Upper lobe of left lung (tissue), 6 donors: ENCODE data around the gene FDX2. TPM values are rescaled to one million over a fixed set of nuclear protein-coding genes. Genes with fewer than 3 reads are reported as not detected.
"Not testable (repeated sequence)": the region's sequence is repeated elsewhere in the genome, so short reads cannot be mapped to it uniquely, and the experiment has no call there.

Experiments used
- ATAC-seq, 2 donors: fragments of 200-7000 bp; cut with Tn5 transposase; one replicate each; pipeline ENCODE4 v1.9.1; 2022; ENCODE audit warnings: mild to moderate bottlenecking in 2 of 2, moderate library complexity in 2 of 2; ENCODE audit not compliant: low FRiP score in 2 of 2
- DNase-seq, 2 donors: peaks; one replicate each; pipeline ENCODE4 v3.0.0-alpha.2; 2019 to 2020
- H3K27ac ChIP-seq, 4 donors: fragments of 200-600 bp; sonication (generic); one replicate each; pipeline ENCODE4 v1.5.1; 2016 to 2019
- H3K27me3 ChIP-seq, 4 donors: fragments of 200-600 bp; sonication (generic); one replicate each; pipeline ENCODE4 v1.5.1; 2017 to 2019
- H3K36me3 ChIP-seq, 4 donors: fragments of 200-600 bp; sonication (generic); one replicate each; pipeline ENCODE4 v1.5.1; 2016 to 2019
- H3K4me1 ChIP-seq, 4 donors: fragments of 200-600 bp; sonication (generic); one replicate each; pipeline ENCODE4 v1.5.1; 2018 to 2019
- H3K4me3 ChIP-seq, 4 donors: fragments of 200-600 bp; sonication (generic); one replicate each; pipeline ENCODE4 v1.5.1; 2017 to 2019; ENCODE audit warnings: mild to moderate bottlenecking in 2 of 4, moderate library complexity in 1 of 4
- H3K9me3 ChIP-seq, 4 donors: fragments of 200-600 bp; sonication (generic); one replicate each; pipeline ENCODE4 v1.5.1; 2018 to 2019
- EP300 ChIP-seq, 4 donors: sonication (generic); formaldehyde crosslinking; IDR thresholded peaks; one replicate each; pipeline ENCODE4 v1.5.1; 2017; ENCODE audit warnings: antibody characterized with exemption in 4 of 4, control low read depth in 2 of 4
- POLR2A ChIP-seq, 4 donors: fragments of 450-650 bp; IDR thresholded peaks; one replicate each; pipeline ENCODE4 v1.5.1; 2016 to 2017; ENCODE audit warnings: antibody characterized with exemption in 4 of 4, mild to moderate bottlenecking in 2 of 4
- POLR2AphosphoS5 ChIP-seq, 2 donors: sonication (generic); formaldehyde crosslinking; IDR thresholded peaks; one replicate each; pipeline ENCODE4 v1.5.1; 2017; ENCODE audit warnings: antibody characterized with exemption in 2 of 2
- WGBS, 2 donors: methylation state at CpG; one replicate each; pipeline ENCODE4 v1.1.5; 2017 to 2018; 5-methylcytosine and 5-hydroxymethylcytosine counted together
- total RNA-seq, 6 donors: library from RNA; depleted of rRNA in 4 of 6; stranded (reverse); fragments of >200 nt in 4 of 6; gene quantifications; one replicate each; pipeline versions ENCODE4 v1.1.0 to v1.2.1, GENCODE V29; 2016 to 2021
- TF ChIP-seq, protein P1 (sequence below), 6 experiments: fragments of 450-650 bp in 4 of 6; fragments of 200-600 bp in 2 of 6; sonication (generic) in 2 of 6; IDR thresholded peaks; one replicate each; pipeline ENCODE4 v1.5.1; 2016 to 2019; ENCODE audit warnings: antibody characterized with exemption in 6 of 6
- donor health status: DM: no; HTN: no; CAD: no; lungs with moderate emphysema.
- donor health status: DM: no; HTN: yes; CAD: no; lungs with severe emphysema.

FDX2 gene
- total RNA-seq, 6 donors from 2014 or later, result 16.6 to 27.5 (median 26.0) TPM

DNA sequence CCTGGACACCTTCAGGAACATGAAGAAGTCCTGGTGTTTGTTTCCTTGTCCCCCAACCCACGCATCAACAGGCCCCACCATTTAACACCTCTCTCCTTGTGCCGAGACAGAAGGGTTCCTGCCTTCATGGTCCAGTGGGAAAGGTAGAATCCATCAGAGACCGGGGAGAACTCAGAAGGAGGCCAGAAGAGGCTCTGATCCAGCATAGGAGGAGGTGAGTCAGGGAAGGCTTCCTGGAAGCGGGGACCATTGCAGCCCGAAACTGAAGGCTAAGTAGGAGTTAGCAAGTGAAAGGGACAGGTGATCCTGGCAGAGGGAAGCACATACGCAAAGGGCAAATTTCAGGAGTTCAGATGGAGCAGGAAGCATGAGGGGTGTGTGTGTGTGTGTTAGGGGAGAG, 23.1 kb upstream of the FDX2 start:
- Histone ChIP-seq H3K36me3 (no peaks in the 10 kb centered on the region), H3K4me1 (peaks cover 6 to 26% (median 10%) of the 10 kb centered on the region in 4 donors), H3K4me3 (peak overlapping the region in 3 of 4 donors; percentile 9 to 42 (median 36)), H3K9me3 (no peaks in the 10 kb centered on the region), H3K27ac (peak overlapping the region; percentile 18 to 82 (median 73)), H3K27me3 (no peaks in the 10 kb centered on the region)
- ATAC-seq (no peak), DNase-seq (no peak)
- WGBS, 2 donors, result 80 to 82% methylated on average over 6 of the region's 6 CpGs
- TF ChIP-seq POLR2AphosphoS5 (IDR thresholded peaks at IDR 0.05) (no peak), EP300 (IDR thresholded peaks at IDR 0.05) (no peak), POLR2A (IDR thresholded peaks at IDR 0.05) (no peak)
- TF ChIP-seq, protein P1, sequence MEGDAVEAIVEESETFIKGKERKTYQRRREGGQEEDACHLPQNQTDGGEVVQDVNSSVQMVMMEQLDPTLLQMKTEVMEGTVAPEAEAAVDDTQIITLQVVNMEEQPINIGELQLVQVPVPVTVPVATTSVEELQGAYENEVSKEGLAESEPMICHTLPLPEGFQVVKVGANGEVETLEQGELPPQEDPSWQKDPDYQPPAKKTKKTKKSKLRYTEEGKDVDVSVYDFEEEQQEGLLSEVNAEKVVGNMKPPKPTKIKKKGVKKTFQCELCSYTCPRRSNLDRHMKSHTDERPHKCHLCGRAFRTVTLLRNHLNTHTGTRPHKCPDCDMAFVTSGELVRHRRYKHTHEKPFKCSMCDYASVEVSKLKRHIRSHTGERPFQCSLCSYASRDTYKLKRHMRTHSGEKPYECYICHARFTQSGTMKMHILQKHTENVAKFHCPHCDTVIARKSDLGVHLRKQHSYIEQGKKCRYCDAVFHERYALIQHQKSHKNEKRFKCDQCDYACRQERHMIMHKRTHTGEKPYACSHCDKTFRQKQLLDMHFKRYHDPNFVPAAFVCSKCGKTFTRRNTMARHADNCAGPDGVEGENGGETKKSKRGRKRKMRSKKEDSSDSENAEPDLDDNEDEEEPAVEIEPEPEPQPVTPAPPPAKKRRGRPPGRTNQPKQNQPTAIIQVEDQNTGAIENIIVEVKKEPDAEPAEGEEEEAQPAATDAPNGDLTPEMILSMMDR (IDR thresholded peaks at IDR 0.05), result no peak

DNA sequence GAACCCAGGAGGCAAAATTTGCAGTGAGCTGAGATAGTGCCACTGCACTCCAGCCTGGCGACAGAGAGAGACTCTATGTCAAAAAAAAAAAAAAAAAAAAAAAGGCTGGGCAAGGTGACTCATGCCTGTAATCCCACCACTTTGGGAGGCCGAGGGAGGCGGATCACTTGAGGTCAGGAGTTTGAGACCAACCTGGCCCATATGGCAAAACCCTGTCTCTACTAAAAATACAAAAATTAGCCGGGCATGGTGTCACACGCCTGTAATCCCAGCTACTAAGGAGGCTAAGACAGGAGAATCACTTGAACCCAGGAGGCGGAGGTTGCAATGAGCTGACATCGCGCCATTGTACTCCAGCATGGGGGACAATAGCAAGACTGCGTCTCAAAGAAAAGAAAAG, 20.9 kb upstream of the FDX2 start:
- 90 to 97% methylated on average over 9 of the region's 9 CpGs for WGBS, 2 donors
- ATAC-seq, H3K4me3 ChIP-seq, DNase-seq, H3K36me3 ChIP-seq, H3K27me3 ChIP-seq, H3K9me3 ChIP-seq, H3K27ac ChIP-seq: not testable (repeated sequence)
- peaks cover 20 to 43% (median 25%) of the 10 kb centered on the region in 4 donors for H3K4me1 ChIP-seq

DNA sequence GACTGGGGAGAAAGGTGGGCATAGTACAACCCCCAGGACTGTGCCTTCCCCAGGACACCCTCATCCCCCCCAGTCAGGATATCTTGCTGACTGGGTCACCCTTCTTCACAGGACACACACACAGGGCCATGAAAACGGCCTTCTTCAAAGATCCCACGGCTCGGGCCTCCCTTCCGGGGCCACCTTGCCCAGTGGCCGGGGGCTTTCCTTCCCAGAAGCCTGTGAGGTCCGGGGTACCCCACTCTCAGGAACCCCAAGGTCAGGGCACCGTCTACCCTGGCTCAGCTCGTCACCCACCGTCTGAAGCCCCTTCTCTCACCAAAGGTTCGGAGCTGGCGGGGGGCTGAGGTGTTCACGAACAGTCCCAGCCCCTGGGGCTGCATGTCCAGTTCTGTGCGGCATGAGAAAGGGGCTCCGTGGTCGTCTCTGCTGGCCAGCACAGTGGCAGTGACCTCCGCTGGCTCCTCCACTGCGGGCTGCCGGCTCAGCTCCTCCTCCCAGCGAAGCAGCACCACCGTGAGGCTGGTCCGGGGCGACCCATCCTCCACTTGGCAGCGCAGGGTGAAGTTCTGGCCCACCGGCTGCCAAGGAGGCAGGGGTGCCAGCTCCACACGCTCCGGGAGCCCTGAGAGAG, 19.7 kb upstream of the FDX2 start:
- Histone ChIP-seq H3K36me3 (peaks cover 0 to 2% (median under 1%) of the 10 kb centered on the region in 4 donors), H3K9me3 (no peaks in the 10 kb centered on the region), H3K27me3 (no peaks in the 10 kb centered on the region), H3K27ac (peak overlapping the region in 3 of 4 donors; percentile 68 to 88 (median 86)), H3K4me3 (peak overlapping the region in 2 of 4 donors; percentile 65 to 84), H3K4me1 (peaks cover 21 to 49% (median 26%) of the 10 kb centered on the region in 4 donors)
- TF ChIP-seq POLR2A (IDR thresholded peaks at IDR 0.05) (no peak), POLR2AphosphoS5 (IDR thresholded peaks at IDR 0.05) (no peak), EP300 (IDR thresholded peaks at IDR 0.05) (no peak)
- TF ChIP-seq, protein P1 (IDR thresholded peaks at IDR 0.05), result no peak
- no peak for ATAC-seq
- 59 to 64% methylated on average over 2 to 20 of the region's 26 CpGs for WGBS, 2 donors
- peak in 1 of 2 donors; percentile 73 for DNase-seq

DNA sequence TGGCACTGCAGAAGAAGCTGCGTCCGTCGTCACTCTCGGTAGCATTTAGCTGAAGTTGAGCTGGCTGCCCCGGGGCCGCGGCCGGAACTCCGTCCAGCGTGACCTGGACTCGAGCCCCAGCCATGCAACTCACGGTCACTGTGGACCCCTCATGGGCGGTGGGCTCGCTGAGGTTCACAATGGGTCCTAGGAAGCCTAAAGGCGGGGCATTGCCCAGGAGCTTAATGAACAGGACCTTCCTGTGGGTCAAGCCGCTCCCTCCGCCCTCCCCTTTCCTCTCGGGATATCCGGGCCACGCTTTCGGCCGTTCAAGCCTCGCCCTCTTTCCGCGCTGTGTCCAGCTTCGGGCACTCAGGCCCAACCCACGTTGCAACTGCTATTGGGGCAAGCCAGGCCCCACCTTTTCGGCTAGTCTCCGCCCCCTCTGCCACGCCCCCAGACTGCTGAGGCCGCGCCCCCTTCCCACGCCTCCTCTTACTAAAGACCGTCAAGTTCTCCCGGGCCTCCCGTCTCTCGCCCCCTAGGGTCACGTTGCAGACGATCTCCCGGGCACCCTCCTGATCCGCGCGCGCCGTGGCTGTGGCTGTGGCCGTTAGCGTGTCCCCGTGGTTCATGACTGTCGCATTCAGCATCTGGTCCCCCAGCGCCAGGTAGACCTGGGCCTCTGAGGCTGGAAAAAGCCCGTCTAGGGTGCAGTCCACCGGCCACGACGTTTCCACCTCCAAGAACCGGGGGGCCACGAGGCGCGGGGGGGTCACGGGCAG, 19.0 kb upstream of the FDX2 start:
- TF ChIP-seq EP300 (IDR thresholded peaks at IDR 0.05) (no peak), POLR2AphosphoS5 (IDR thresholded peaks at IDR 0.05) (peak; percentile 71 to 83), POLR2A (IDR thresholded peaks at IDR 0.05) (peak in 2 of 4 donors; percentile 45 to 68)
- TF ChIP-seq, protein P1 (IDR thresholded peaks at IDR 0.05), result peak in 2 of 6 experiments; percentile 12 to 27
- 17 to 45% methylated on average over 29 to 49 of the region's 59 CpGs for WGBS, 2 donors
- peaks cover 21 to 48% (median 26%) of the 10 kb centered on the region in 4 donors for H3K4me1 ChIP-seq

More for the DNA sequence above, 19.0 kb upstream of the FDX2 start:
- Histone ChIP-seq H3K27me3 (no peaks in the 10 kb centered on the region), H3K36me3 (peaks cover 0 to 9% (median 6%) of the 10 kb centered on the region in 4 donors), H3K27ac (peak overlapping the region; percentile 68 to 90 (median 87)), H3K4me3 (peak overlapping the region; percentile 56 to 84 (median 63)), H3K9me3 (no peaks in the 10 kb centered on the region)
- peak; percentile 97 to 98 for DNase-seq
- peak; percentile 91 to 93 for ATAC-seq
